ENCODE measurements around the gene GJB1. TPM values are rescaled to one million over a fixed set of nuclear protein-coding genes. Genes with fewer than 3 reads are reported as not detected.

The GJB1 gene
- total and polyA plus RNA-seq, 2 experiments from 2014 or later, result 95.4 to 98.2 TPM

DNA sequence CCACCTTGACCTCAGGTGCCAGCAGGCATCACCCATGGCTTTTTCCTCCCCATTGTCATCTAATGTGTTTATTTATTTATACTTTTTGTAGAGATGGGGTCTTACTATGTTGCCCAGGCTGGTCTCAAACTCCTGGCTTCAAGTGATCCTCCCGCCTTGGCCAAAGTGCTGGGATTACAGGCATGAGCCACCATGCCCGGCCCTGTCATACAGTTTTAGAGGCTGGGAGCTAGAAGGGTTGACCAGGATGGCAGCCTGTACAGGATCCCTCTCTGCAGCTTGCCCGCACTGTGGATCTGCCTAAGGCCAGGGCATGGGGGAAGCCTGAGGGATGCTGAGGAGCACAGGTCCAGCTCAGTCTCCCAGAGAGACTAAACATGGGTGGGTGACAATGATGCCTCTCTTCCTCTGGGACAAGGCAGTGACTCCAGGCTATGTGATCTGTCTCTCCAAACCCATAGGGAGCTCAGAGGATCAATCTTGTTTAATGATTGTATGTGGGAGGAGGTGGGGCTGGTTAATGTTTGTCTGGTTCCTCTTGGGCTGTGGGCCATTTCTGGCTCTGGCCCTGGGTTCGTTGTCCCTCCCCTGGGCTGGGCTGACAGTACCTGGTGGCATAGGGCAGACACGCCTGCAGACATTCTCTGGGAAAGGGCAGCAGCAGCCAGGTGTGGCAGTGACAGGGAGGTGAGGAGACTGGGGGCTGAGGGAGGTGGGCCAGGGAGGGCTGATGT is 8.3 kb upstream of the GJB1 start:
- Histone ChIP-seq H3K4me1 (ENCODE audit: insufficient read depth) (peaks cover 5% of the 10 kb centered on the region), H3K9me3 (ENCODE audit: low read depth) (no peaks in the 10 kb centered on the region), H3K4me2 (peak overlapping the region; percentile 64), H3K79me2 (no peaks in the 10 kb centered on the region), H3K36me3 (replicated peaks; ENCODE audit: insufficient read depth, low read depth) (no peaks in the 10 kb centered on the region), H2AFZ (no peak overlapping the region), H3K27me3 (no peaks in the 10 kb centered on the region), H3K27ac (peak overlapping the region; percentile 60), H4K20me1 (ENCODE audit: insufficient read depth, poor library complexity, severe bottlenecking) (no peaks in the 10 kb centered on the region), H3K4me3 (no peak overlapping the region), H3K9me2 (replicated peaks; ENCODE audit: insufficient read depth) (no peaks in the 10 kb centered on the region)
- 58% methylated on average over 5 of the region's 5 CpGs for WGBS (ENCODE audit: low lambda C conversion rate, missing lambda C conversion rate)
- peak; percentile 61 for DNase-seq (ENCODE audit: low spot score)
- TF ChIP-seq, protein P1, sequence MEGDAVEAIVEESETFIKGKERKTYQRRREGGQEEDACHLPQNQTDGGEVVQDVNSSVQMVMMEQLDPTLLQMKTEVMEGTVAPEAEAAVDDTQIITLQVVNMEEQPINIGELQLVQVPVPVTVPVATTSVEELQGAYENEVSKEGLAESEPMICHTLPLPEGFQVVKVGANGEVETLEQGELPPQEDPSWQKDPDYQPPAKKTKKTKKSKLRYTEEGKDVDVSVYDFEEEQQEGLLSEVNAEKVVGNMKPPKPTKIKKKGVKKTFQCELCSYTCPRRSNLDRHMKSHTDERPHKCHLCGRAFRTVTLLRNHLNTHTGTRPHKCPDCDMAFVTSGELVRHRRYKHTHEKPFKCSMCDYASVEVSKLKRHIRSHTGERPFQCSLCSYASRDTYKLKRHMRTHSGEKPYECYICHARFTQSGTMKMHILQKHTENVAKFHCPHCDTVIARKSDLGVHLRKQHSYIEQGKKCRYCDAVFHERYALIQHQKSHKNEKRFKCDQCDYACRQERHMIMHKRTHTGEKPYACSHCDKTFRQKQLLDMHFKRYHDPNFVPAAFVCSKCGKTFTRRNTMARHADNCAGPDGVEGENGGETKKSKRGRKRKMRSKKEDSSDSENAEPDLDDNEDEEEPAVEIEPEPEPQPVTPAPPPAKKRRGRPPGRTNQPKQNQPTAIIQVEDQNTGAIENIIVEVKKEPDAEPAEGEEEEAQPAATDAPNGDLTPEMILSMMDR (IDR thresholded peaks at IDR 0.05; ENCODE audit: poor library complexity), result no peak
- TF ChIP-seq EZH2phosphoT487 (IDR thresholded peaks at IDR 0.05; ENCODE audit: low read depth, severe bottlenecking, unreplicated experiment) (no peak), EZH2 (IDR thresholded peaks at IDR 0.05; ENCODE audit: borderline replicate concordance) (no peak)

DNA sequence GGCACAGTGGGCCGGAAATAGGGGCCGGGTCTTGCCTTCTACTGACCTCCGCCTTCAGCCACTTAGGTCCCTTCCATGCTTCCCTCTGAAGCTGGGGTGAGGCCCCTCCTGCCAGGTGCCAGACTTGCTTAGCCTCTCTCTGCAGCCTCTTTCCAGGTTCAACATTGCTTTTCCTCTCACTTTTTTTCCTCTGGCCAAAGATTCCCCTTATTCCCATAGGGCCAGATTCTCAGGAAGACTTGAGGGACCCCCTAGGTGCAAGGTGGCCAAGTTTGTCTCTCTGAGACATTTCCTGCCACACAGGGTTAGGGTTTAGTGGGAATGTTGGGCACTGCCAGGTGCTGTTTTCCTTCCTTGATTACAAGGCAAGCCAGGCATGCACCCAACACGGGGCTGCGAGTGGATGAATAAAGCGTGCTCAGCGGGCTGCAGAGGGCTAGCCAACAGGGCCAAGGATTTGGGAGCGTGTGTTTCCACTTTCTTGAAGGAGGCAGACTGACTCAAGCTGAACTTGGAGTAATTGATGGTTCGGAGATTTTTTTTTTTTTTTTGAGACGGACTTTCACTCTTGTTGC is 7.6 kb upstream of the GJB1 start:
- Histone ChIP-seq H3K4me2 (peak overlapping the region; percentile 64), H3K79me2 (no peaks in the 10 kb centered on the region)

DNA sequence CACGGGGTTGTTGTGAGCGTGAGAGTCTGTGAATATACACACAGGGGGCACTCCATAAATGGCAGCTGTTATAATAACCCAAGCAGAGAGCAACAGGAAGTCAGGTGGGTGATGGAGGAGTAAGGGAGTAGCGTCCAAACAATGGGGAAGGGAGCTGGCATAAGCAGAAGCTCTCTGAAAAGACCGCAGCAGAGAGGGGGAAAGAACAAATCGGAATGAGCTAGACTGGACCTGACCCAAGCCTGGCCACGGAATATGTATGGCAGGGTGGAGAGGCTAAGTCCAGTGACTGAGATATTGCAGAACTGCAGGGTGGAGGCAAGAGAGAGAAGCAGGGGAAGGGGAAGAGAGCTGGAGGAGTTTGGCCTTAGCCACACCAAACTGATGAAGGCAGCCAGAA is 6.5 kb upstream of the GJB1 start:
- peak overlapping the region; percentile 64 for H3K4me2 ChIP-seq
- peak overlapping the region; percentile 66 for H3K27ac ChIP-seq
- WGBS (ENCODE audit: low lambda C conversion rate, missing lambda C conversion rate), result 48% methylated on average over 6 of the region's 6 CpGs

More for the DNA sequence above, 7.6 kb upstream of the GJB1 start:
- TF ChIP-seq, protein P1 (IDR thresholded peaks at IDR 0.05; ENCODE audit: poor library complexity), result no peak
- TF ChIP-seq EZH2phosphoT487 (IDR thresholded peaks at IDR 0.05; ENCODE audit: low read depth, severe bottlenecking, unreplicated experiment) (no peak), EZH2 (IDR thresholded peaks at IDR 0.05; ENCODE audit: borderline replicate concordance) (no peak)
- H2AFZ ChIP-seq, result no peak overlapping the region
- no peak overlapping the region for H3K27ac ChIP-seq
- no peak for DNase-seq (ENCODE audit: low spot score)
- no peak overlapping the region for H3K4me3 ChIP-seq
- H3K36me3 ChIP-seq (replicated peaks; ENCODE audit: insufficient read depth, low read depth), result no peaks in the 10 kb centered on the region
- H3K9me3 ChIP-seq (ENCODE audit: low read depth), result no peaks in the 10 kb centered on the region
- H3K4me1 ChIP-seq (ENCODE audit: insufficient read depth), result peaks cover 5% of the 10 kb centered on the region
- no peaks in the 10 kb centered on the region for H3K27me3 ChIP-seq
- 67% methylated on average over 10 of the region's 10 CpGs for WGBS (ENCODE audit: low lambda C conversion rate, missing lambda C conversion rate)
- no peaks in the 10 kb centered on the region for H3K9me2 ChIP-seq (replicated peaks; ENCODE audit: insufficient read depth)
- no peaks in the 10 kb centered on the region for H4K20me1 ChIP-seq (ENCODE audit: insufficient read depth, poor library complexity, severe bottlenecking)

More for the DNA sequence above, 6.5 kb upstream of the GJB1 start:
- TF ChIP-seq, protein P1 (IDR thresholded peaks at IDR 0.05; ENCODE audit: poor library complexity), result no peak
- TF ChIP-seq EZH2phosphoT487 (IDR thresholded peaks at IDR 0.05; ENCODE audit: low read depth, severe bottlenecking, unreplicated experiment) (no peak), EZH2 (IDR thresholded peaks at IDR 0.05; ENCODE audit: borderline replicate concordance) (no peak)
- Histone ChIP-seq H3K9me2 (replicated peaks; ENCODE audit: insufficient read depth) (no peaks in the 10 kb centered on the region), H4K20me1 (ENCODE audit: insufficient read depth, poor library complexity, severe bottlenecking) (no peaks in the 10 kb centered on the region), H3K4me3 (no peak overlapping the region), H3K79me2 (no peaks in the 10 kb centered on the region), H2AFZ (no peak overlapping the region), H3K9me3 (ENCODE audit: low read depth) (no peaks in the 10 kb centered on the region), H3K27me3 (no peaks in the 10 kb centered on the region), H3K4me1 (ENCODE audit: insufficient read depth) (peaks cover 5% of the 10 kb centered on the region), H3K36me3 (replicated peaks; ENCODE audit: insufficient read depth, low read depth) (no peaks in the 10 kb centered on the region)
- no peak for DNase-seq (ENCODE audit: low spot score)

Data from hepatocyte (in vitro differentiated cells).